Liver (tissue), 9 donors: ENCODE data around the gene CELF4. TPM values are rescaled to one million over a fixed set of nuclear protein-coding genes. Genes with fewer than 3 reads are reported as not detected.

Source experiments
- DNase-seq: peaks from one replicate; pipeline ENCODE4 v3.0.0-alpha.2; 2017; ENCODE audit warnings: low spot score
- H3K27ac ChIP-seq, 2 donors: one replicate each; pipeline ENCODE4 v1.7.0; 2013; ENCODE audit warnings: inconsistent platforms in 2 of 2, low read length in 2 of 2, control low read depth in 1 of 2, low read depth in 1 of 2, mild to moderate bottlenecking in 1 of 2
- H3K27me3 ChIP-seq, 4 donors: one replicate each; pipeline versions ENCODE4 v1.6.1 to v1.7.0; 2013; ENCODE audit warnings: low read length in 3 of 4, inconsistent platforms in 1 of 4, mild to moderate bottlenecking in 1 of 4, moderate library complexity in 1 of 4; ENCODE audit not compliant: control insufficient read depth in 4 of 4, insufficient read depth in 4 of 4
- H3K36me3 ChIP-seq, 4 donors: one replicate each; pipeline versions ENCODE4 v1.6.1 to v1.7.0; 2013; ENCODE audit warnings: low read length in 3 of 4, mild to moderate bottlenecking in 3 of 4, low read depth in 1 of 4, moderate library complexity in 1 of 4; ENCODE audit not compliant: control insufficient read depth in 4 of 4, insufficient read depth in 3 of 4
- H3K4me1 ChIP-seq, 4 donors: one replicate each; pipeline versions ENCODE4 v1.6.1 to v1.7.0; 2013; ENCODE audit warnings: low read length in 3 of 4, mild to moderate bottlenecking in 3 of 4, moderate library complexity in 1 of 4; ENCODE audit not compliant: control insufficient read depth in 4 of 4, insufficient read depth in 4 of 4
- H3K4me3 ChIP-seq, 3 donors: one replicate each; pipeline versions ENCODE4 v1.6.1 to v1.7.0; 2013; ENCODE audit warnings: low read length in 3 of 3, control low read depth in 1 of 3, low read depth in 1 of 3, mild to moderate bottlenecking in 1 of 3
- H3K9ac ChIP-seq, 2 donors: one replicate each; pipeline ENCODE4 v1.7.0; 2013; ENCODE audit warnings: low read length in 2 of 2, mild to moderate bottlenecking in 2 of 2, moderate library complexity in 2 of 2, control low read depth in 1 of 2, low read depth in 1 of 2
- H3K9me3 ChIP-seq, 4 donors: one replicate each; pipeline versions ENCODE4 v1.6.1 to v1.7.0; 2013; ENCODE audit warnings: low read length in 3 of 4; ENCODE audit not compliant: control insufficient read depth in 4 of 4
- ATF3 ChIP-seq: IDR thresholded peaks from 2 replicates; pipeline ENCODE4 v1.6.1; 2016; ENCODE audit warnings: antibody characterized with exemption
- EGR1 ChIP-seq, 2 donors: IDR thresholded peaks; 2 replicates each; pipeline ENCODE4 v1.6.1; 2016 to 2018; ENCODE audit warnings: antibody characterized with exemption in 2 of 2, low read depth in 2 of 2
- FOXA1 ChIP-seq: IDR thresholded peaks from 2 replicates; pipeline ENCODE4 v1.6.1; 2016; ENCODE audit warnings: antibody characterized with exemption
- FOXA2 ChIP-seq: IDR thresholded peaks from 2 replicates; pipeline ENCODE4 v1.6.1; 2016; ENCODE audit warnings: antibody characterized with exemption
- GABPA ChIP-seq, 2 donors: IDR thresholded peaks in 1 of 2; conservative IDR thresholded peaks in 1 of 2; 2 replicates each; pipeline ENCODE4 v1.6.1; 2016; ENCODE audit warnings: antibody characterized with exemption in 2 of 2, mild to moderate bottlenecking in 1 of 2, moderate library complexity in 1 of 2
- HNF4A ChIP-seq, 2 donors: conservative IDR thresholded peaks; 2 replicates each; pipeline ENCODE4 v1.6.1; 2016; ENCODE audit warnings: antibody characterized with exemption in 2 of 2, mild to moderate bottlenecking in 2 of 2
- HNF4G ChIP-seq: IDR thresholded peaks from 2 replicates; pipeline ENCODE4 v1.6.1; 2016; ENCODE audit warnings: antibody characterized with exemption
- JUND ChIP-seq, 2 donors: IDR thresholded peaks; 2 replicates each; pipeline ENCODE4 v1.6.1; 2016; ENCODE audit warnings: antibody characterized with exemption in 2 of 2
- NR2F2 ChIP-seq: IDR thresholded peaks from 2 replicates; pipeline ENCODE4 v1.6.1; 2016; ENCODE audit warnings: antibody characterized with exemption
- RAD21 ChIP-seq, 2 donors: IDR thresholded peaks; 2 replicates each; pipeline ENCODE4 v1.6.1; 2016; ENCODE audit warnings: antibody characterized with exemption in 2 of 2, mild to moderate bottlenecking in 2 of 2
- REST ChIP-seq: IDR thresholded peaks from 2 replicates; pipeline ENCODE4 v1.6.1; 2016; ENCODE audit warnings: antibody characterized with exemption, mild to moderate bottlenecking
- RXRA ChIP-seq, 2 donors: IDR thresholded peaks; 2 replicates each; pipeline ENCODE4 v1.6.1; 2017 to 2018; ENCODE audit warnings: antibody characterized with exemption in 2 of 2, mild to moderate bottlenecking in 1 of 2
- SP1 ChIP-seq: IDR thresholded peaks from 2 replicates; pipeline ENCODE4 v1.6.1; 2018; ENCODE audit warnings: antibody characterized with exemption, mild to moderate bottlenecking
- TAF1 ChIP-seq: conservative IDR thresholded peaks from 2 replicates; pipeline ENCODE4 v1.6.1; 2016; ENCODE audit warnings: antibody characterized with exemption, mild to moderate bottlenecking
- YY1 ChIP-seq: IDR thresholded peaks from 2 replicates; pipeline ENCODE4 v1.6.1; 2016; ENCODE audit warnings: antibody characterized with exemption, mild to moderate bottlenecking
- ZBTB33 ChIP-seq: IDR thresholded peaks from 2 replicates; pipeline ENCODE4 v1.6.1; 2016; ENCODE audit warnings: antibody characterized with exemption
- WGBS: extraction: QIAGEN DNeasy Blood & Tissue Kit; methylation state at CpG from one replicate; pipeline ENCODE4 v1.1.7; 2013; 5-methylcytosine and 5-hydroxymethylcytosine counted together
- polyA plus RNA-seq, 2 donors: library from polyadenylated mRNA; stranded (reverse) in 1 of 2; unstranded in 1 of 2; fragments of 200-250 nt in 1 of 2; fragments of >200 nt in 1 of 2; fragmentation: Nextera tagmentation in 1 of 2; extraction: Ambion mirVana in 1 of 2; gene quantifications; one replicate each; pipeline versions ENCODE4 v1.2.1 to v1.2.3, GENCODE V29; 2013 to 2015
- total RNA-seq, 2 donors: library from RNA; depleted of rRNA; stranded (reverse); fragments of >200 nt; gene quantifications; one replicate each; pipeline ENCODE4 v1.2.3, GENCODE V29; 2014
- TF ChIP-seq, protein P1 (sequence below): fragments of 150-350 bp; IDR thresholded peaks from 2 replicates; pipeline ENCODE4 v1.5.1; 2017; ENCODE audit warnings: improper control_type of control experiment, low read depth, low read length; ENCODE audit not compliant: missing input control
- TF ChIP-seq, protein P2 (sequence below): IDR thresholded peaks from 2 replicates; pipeline ENCODE4 v1.6.1; 2016; ENCODE audit warnings: antibody characterized with exemption
- donor health status: healthy.
- donor health status: healthy.
- donor health status: healthy.
- donor health status: healthy.
- donor health status: healthy.

CELF4 gene
- total and polyA plus RNA-seq, 4 donors, result 0.08 to 0.28 (median 0.21) TPM; not detected in 1

- H3K4me3 ChIP-seq, result no peak overlapping the region
- peaks cover 0 to 2% (median 0%) of the 10 kb centered on the region in 4 donors for H3K4me1 ChIP-seq
- no peak overlapping the region for H3K9ac ChIP-seq
- TF ChIP-seq REST, result no peak
- no peak for TF ChIP-seq NR2F2
- no peak for TF ChIP-seq EGR1 (IDR thresholded peaks at IDR 0.05; ENCODE audit: low read depth in 2 of 2)
- no peak for TF ChIP-seq ATF3
- TF ChIP-seq, protein P1, sequence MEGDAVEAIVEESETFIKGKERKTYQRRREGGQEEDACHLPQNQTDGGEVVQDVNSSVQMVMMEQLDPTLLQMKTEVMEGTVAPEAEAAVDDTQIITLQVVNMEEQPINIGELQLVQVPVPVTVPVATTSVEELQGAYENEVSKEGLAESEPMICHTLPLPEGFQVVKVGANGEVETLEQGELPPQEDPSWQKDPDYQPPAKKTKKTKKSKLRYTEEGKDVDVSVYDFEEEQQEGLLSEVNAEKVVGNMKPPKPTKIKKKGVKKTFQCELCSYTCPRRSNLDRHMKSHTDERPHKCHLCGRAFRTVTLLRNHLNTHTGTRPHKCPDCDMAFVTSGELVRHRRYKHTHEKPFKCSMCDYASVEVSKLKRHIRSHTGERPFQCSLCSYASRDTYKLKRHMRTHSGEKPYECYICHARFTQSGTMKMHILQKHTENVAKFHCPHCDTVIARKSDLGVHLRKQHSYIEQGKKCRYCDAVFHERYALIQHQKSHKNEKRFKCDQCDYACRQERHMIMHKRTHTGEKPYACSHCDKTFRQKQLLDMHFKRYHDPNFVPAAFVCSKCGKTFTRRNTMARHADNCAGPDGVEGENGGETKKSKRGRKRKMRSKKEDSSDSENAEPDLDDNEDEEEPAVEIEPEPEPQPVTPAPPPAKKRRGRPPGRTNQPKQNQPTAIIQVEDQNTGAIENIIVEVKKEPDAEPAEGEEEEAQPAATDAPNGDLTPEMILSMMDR, result no peak
- TF ChIP-seq RXRA (IDR thresholded peaks at IDR 0.05), result no peak
- TF ChIP-seq HNF4A (conservative IDR thresholded peaks at IDR 0.05), result no peak
- no peak for TF ChIP-seq RAD21 (IDR thresholded peaks at IDR 0.05)
- H3K36me3 ChIP-seq, result no peaks in the 10 kb centered on the region
- 78% methylated on average over 6 of the region's 6 CpGs for WGBS
- peaks cover 0 to 2% (median 0%) of the 10 kb centered on the region in 4 donors for H3K27me3 ChIP-seq
- no peak for DNase-seq
- H3K27ac ChIP-seq, result no peak overlapping the region
- no peaks in the 10 kb centered on the region for H3K9me3 ChIP-seq
Measured at GRCh38 chr18:37242091-37242490, 323.5 kb downstream of the CELF4 start.

DNA sequence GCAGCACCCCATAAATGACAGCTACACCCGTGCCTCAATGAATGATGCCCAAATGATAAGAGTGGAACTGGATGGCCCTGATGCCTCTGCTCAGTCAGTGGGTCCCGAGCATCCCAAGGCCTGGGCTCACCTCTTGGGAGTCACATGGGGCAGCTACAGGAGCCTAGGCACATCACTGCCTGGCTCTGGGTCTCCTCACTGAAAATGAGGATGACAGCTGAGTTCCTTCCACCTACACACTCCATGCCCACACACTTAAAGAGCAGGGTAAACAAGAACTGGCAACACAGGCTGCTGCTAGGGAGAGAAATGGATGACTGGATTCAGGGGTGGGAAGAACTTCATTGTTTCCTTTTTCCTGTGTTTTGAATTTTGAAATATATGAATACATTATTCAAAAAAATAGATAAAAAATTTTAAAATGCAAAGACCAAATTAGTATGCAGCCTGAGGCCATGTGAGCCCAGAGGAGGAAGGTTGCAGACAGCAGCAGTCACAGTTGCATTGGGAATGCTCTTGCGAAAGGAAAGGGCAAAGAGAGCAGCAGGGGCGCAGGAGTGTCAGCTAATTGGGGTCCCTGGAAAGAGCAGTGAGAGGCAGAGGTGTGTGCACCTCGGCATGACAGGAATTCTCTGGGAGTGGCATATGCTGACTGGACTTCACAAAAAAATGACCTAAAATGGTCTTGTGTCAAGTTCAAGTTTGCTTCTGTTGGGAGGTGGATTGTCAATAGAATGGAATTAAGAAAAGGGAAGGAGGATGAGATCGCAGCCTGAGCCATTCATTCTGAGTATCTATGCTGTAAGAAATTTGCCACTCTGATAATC, 327.1 kb downstream of the CELF4 start:
- no peaks in the 10 kb centered on the region for H3K9me3 ChIP-seq
- no peak overlapping the region for H3K9ac ChIP-seq
- 82% methylated on average over 6 of the region's 6 CpGs for WGBS
- no peak for DNase-seq
- H3K4me3 ChIP-seq, result no peak overlapping the region
- no peaks in the 10 kb centered on the region for H3K36me3 ChIP-seq
- H3K4me1 ChIP-seq, result no peaks in the 10 kb centered on the region
- no peak overlapping the region for H3K27ac ChIP-seq
- H3K27me3 ChIP-seq, result no peaks in the 10 kb centered on the region
- TF ChIP-seq EGR1 (IDR thresholded peaks at IDR 0.05; ENCODE audit: low read depth in 2 of 2) (no peak), HNF4G (no peak), ZBTB33 (no peak), JUND (IDR thresholded peaks at IDR 0.05) (no peak), HNF4A (conservative IDR thresholded peaks at IDR 0.05) (no peak), FOXA2 (no peak), FOXA1 (no peak), GABPA (IDR thresholded peaks at IDR 0.05 in 1 of 2, conservative IDR thresholded peaks at IDR 0.05 in 1 of 2) (no peak), NR2F2 (no peak), SP1 (no peak), ATF3 (no peak), TAF1 (no peak), RAD21 (IDR thresholded peaks at IDR 0.05) (no peak), YY1 (no peak), RXRA (IDR thresholded peaks at IDR 0.05) (no peak)
- TF ChIP-seq, protein P1, result no peak
- TF ChIP-seq, protein P2, sequence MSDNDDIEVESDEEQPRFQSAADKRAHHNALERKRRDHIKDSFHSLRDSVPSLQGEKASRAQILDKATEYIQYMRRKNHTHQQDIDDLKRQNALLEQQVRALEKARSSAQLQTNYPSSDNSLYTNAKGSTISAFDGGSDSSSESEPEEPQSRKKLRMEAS, result no peak
